GM19099 (cell line): ENCODE measurements around the gene PTMA.

Experiments
- POLR2A ChIP-seq: IDR thresholded peaks from 3 replicates; pipeline ENCODE4 v1.6.1; 2011; ENCODE audit warnings: low read depth; ENCODE audit not compliant: insufficient read length; ENCODE audit errors: extremely low read depth

PTMA gene

DNA sequence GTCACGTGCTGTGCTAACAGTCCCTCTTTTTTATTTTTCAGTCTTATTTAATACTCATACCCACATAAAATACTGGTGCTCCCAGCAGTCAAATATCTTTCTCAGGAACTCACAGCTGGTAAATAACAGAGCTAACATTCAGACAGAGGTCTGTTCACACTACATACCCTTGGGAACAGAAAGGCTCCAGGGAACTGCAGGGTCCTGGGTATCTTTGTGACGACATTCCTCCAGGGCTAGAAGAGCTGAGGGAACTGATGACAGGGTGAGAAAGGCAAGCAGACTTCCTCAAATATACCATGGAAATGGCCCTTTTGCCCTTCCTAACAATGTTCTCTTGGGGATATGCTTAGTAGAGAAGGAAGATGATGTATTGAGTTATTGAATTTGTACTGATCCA lies 53.4 kb downstream of the PTMA start:
- TF ChIP-seq POLR2A = no peak
